RCC 7860 (cell line): ENCODE data around the gene MS4A10.
"Not testable (repeated sequence)": the region's sequence is repeated elsewhere in the genome, so short reads cannot be mapped to it uniquely, and the experiment has no call there.

ENCODE experiments used
- DNase-seq: peaks from one replicate; pipeline ENCODE4 v3.0.0-alpha.2; 2015; ENCODE audit warnings: low spot score
- FAIRE-seq: peaks from 2 replicates; lab custom pipeline; 2012; peaks lifted over from hg19 to GRCh38; lab: Jason Lieb, UNC

Gene MS4A10

DNA sequence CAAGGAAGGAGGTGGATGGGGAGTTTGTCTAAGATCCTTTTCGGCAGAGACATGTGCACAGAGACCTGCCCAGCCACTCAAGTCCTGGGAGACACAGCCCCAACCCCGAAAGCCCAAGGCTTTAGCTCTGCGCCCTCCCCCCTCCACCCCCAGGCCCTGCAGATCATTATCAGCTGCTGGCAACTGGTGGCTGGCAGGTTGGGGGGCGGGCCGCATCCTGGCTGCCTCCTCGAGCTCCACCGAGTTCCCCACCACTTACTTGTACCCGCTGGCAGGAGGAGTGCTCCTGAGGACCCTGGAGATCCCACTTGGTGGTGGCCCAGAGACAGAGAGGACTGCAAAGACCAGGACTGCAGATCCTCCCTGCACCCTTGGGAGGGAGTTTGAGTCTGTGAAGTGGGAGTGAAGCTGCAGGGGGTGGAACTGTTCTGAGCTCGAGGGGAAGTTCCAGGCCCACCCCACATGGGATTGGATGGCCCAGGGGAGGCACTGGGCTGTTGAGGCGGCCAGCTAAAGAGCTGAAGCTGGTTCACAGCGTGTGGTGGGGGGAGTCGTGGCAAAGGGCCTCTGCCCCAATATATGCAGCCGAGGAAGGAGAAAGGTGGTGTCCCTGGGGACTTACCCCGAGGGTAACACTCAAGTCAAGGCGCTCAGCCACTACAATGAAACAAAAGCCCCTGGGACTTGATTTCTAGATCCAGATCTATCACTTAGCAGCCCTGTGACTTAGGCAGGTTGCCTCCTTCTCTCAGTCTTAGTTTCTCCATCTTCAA is 36.9 kb downstream of the MS4A10 start:
- no peak for FAIRE-seq

GRCh38 chr11:60823745-60824306 is 38.7 kb downstream of the MS4A10 start:
- not testable (repeated sequence) for DNase-seq, FAIRE-seq

More for the DNA sequence above, 36.9 kb downstream of the MS4A10 start:
- DNase-seq: no peak

GRCh38 chr11:60825118-60825517 is 40.0 kb downstream of the MS4A10 start:
- no peak for FAIRE-seq
- no peak for DNase-seq

- FAIRE-seq (no peak), DNase-seq (no peak)
These were observed 40.7 kb downstream of the MS4A10 start for GRCh38 chr11:60825790-60826189.

GRCh38 chr11:60830478-60831142 is 45.5 kb downstream of the MS4A10 start:
- FAIRE-seq (no peak), DNase-seq (no peak)

DNA sequence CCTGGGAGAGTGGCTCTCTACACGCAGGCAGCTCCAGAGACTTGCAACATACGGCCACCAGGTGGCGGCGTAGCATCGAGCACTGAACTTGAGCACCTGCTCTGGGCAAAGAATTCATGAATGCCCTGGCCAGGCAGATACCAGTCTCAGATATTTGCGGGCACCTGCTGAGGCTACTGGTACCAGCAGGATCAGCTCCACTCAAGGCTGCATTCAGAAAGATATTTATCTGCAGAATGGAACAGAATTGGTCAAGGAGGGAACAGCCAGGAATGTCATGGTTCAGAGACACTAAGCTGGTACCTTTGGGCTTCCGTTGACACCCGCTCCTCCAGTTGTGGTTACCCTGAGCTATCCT is 46.0 kb downstream of the MS4A10 start:
- DNase-seq: peak; percentile 57
- FAIRE-seq: no peak

GRCh38 chr11:60831501-60832079 is 46.5 kb downstream of the MS4A10 start:
- FAIRE-seq (no peak), DNase-seq (peak; percentile 28)

DNA sequence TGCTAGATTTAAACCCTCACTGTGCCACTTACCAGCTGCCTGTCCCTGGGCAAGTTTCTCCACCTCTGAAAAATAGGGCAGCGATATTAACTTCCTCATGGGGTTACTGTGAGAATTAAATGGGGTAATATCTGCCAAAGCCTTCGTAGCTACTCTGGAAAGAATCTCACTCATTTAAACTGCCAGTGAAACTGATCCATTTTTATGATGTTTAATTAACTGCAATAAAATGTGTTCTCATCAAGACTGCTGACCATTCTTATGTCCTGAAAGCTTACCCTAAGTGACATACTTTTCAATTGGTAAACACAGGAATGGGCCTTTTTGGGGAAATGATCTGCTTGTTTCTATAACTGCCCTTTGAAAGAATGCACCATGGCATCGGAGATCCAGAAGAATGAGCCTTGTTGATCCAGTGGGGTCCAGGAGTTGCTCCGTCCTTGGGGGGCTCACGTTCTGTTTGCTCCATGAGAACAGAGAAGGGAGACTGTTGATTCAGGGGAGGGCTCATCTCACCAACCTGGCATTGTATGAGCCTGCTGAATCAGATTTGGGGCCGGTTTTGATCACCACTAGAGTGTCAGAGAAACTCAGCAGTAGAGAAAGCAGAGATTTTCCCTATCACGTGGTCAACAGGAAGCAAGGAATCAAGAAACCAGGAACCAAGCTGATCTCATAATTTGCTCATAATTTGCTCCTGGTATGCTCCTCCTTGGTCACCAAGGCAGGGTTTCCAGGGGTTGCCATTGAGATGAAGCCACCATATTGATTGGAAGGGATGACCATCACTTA is 49.8 kb downstream of the MS4A10 start:
- DNase-seq (no peak), FAIRE-seq (no peak)

- no peak for FAIRE-seq
- no peak for DNase-seq
These were observed 50.4 kb downstream of the MS4A10 start for GRCh38 chr11:60835534-60835846.

- FAIRE-seq (no peak), DNase-seq (no peak)
These were observed 51.9 kb downstream of the MS4A10 start for GRCh38 chr11:60836866-60837515.

GRCh38 chr11:60838132-60838531 is 53.0 kb downstream of the MS4A10 start:
- DNase-seq (no peak), FAIRE-seq (no peak)

GRCh38 chr11:60840470-60841430 is 55.6 kb downstream of the MS4A10 start:
- DNase-seq: peak; percentile 9
- FAIRE-seq: no peak

DNA sequence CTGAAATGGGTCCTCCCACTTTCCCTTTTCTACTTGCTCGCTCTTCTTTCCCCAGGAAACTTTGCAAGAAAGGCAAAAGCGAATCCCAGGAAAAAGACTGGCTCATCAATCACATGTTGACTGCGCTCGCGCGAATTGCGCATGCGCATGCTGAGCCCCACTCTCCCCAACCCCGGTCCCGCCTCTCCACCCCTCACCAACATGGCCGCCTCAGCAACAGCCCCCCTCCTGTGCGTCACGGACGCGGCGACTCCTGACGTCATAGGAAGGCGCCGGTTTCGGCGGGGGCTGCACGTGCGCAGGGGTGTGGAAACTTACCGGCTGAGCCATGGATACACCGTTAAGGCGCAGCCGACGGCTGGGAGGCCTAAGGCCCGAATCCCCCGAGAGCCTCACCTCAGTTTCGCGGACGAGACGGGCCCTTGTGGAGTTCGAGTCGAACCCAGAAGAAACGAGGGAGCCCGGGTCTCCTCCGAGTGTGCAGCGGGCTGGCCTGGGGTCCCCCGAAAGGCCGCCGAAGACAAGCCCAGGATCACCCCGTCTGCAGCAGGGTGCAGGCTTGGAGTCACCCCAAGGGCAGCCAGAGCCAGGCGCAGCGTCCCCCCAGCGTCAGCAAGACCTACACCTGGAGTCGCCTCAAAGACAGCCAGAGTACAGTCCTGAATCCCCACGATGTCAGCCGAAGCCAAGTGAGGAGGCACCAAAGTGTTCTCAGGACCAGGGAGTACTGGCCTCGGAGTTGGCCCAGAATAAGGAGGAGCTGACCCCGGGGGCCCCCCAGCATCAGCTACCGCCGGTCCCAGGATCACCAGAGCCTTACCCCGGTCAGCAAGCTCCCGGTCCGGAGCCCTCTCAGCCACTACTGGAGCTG is 56.9 kb downstream of the MS4A10 start, which contains the start of gene CCDC86:
CCDC86 (plus strand) TSS at position 317 of the 871 bp plus-strand sequence; CDS start at position 329, 12 bp downstream.
- peak; percentile 81 for DNase-seq
- no peak for FAIRE-seq

DNA sequence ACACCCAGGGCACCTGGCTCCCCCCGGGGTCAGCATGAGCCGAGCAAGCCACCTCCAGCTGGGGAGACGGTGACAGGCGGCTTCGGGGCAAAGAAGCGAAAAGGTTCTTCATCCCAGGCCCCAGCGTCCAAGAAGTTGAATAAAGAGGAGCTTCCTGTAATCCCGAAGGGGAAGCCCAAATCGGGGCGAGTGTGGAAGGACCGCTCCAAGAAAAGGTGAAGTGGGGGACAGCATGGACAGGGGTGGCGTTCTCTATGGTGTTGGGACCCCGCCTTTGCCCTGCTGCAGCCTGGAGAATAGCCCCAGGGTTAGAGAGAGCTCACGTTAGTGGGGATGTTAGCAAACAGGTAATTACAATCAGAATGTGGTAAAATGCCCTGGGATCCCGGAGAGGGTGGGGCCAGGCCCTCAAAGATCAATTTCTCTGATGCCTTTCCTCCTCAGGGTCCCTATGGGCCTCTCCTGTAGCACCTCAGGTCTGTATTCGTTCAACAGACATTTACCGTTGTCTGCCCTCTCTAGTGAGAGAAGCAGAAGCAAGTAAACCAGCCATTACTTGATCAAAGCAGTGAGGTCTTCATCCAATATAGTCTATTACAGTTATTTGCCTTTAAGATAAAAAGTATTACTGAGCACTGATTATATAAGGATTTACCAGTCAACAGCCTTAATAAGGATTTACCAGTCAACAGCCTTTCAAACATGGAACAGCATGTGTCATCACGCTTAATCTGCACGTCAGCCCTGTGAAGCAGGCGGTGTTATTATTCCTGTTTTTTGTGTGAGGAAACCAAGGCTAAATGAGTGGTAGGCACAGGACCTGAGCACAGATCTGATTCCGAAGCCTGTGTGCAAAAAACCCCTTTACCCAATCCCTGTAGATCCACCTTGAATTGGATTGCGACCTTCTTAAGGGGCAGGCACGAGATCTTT is 57.8 kb downstream of the MS4A10 start:
- FAIRE-seq: no peak
- no peak for DNase-seq

GRCh38 chr11:60844045-60844869 is 59.1 kb downstream of the MS4A10 start:
- no peak for FAIRE-seq

GRCh38 chr11:60844870-60845221 is 59.7 kb downstream of the MS4A10 start:
- no peak for FAIRE-seq

More at GRCh38 chr11:60844045-60844869, 59.1 kb downstream of the MS4A10 start:
- DNase-seq: peak; percentile 29

More at GRCh38 chr11:60844870-60845221, 59.7 kb downstream of the MS4A10 start:
- DNase-seq: no peak
